ENCODE results near the gene LENG1.
A peak's percentile ranks its signal among the peaks of the same experiment; 100 is the strongest.

LENG1 gene

DNA sequence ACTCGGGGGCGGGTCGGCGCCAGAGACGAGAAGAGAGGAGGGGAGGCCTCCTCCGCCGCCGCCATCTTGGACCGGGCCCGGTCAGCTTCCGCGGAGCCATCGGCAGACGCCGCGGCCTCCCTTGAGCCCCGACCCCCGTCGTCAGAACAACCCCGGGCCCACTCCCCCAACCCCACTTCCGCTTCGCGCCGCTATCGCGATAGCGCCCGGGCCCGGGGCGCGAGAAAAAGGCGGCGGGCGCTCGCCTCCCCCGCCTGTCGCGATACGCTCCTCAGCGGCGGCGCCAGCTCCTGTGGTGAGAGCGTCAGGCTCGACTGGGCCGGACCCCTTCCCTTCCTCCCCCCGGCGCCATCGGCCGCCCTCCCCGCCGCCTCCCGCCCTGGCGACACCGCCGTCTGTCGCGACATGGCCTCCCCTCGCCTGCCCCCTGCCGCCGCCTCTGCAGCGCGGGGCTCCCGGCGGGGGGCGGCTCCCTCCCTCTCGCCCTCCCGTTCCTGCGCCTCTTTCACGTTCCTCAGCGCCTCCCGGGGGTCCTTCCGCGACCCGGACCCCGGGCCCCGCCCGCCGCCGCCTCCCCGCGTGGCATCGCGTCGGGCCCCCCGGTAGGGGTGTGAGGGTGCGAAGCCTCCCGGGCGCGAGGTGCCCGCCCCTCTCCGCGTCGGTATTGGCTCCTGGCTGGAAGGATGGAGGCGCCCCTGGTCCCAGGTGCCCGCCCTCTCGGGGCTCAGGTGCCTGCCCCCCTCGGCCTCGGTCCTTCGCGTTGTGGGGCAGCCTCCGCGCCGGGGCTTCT is 21.6 kb downstream of the LENG1 start, which contains the start of gene CNOT3 (continued):
- TF ChIP-seq, protein P1, sequence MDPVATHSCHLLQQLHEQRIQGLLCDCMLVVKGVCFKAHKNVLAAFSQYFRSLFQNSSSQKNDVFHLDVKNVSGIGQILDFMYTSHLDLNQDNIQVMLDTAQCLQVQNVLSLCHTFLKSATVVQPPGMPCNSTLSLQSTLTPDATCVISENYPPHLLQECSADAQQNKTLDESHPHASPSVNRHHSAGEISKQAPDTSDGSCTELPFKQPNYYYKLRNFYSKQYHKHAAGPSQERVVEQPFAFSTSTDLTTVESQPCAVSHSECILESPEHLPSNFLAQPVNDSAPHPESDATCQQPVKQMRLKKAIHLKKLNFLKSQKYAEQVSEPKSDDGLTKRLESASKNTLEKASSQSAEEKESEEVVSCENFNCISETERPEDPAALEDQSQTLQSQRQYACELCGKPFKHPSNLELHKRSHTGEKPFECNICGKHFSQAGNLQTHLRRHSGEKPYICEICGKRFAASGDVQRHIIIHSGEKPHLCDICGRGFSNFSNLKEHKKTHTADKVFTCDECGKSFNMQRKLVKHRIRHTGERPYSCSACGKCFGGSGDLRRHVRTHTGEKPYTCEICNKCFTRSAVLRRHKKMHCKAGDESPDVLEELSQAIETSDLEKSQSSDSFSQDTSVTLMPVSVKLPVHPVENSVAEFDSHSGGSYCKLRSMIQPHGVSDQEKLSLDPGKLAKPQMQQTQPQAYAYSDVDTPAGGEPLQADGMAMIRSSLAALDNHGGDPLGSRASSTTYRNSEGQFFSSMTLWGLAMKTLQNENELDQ (tag by site-specific recombination; IDR thresholded peaks at IDR 0.05; ENCODE audit: low read depth) = no peak
- peak; percentile 87 for TF ChIP-seq GLIS1 (tag by site-specific recombination; IDR thresholded peaks at IDR 0.05)
- TF ChIP-seq ZNF366 (tag by site-specific recombination; conservative IDR thresholded peaks at IDR 0.05) = no peak
- no peak for TF ChIP-seq ZSCAN4 (tag by site-specific recombination; IDR thresholded peaks at IDR 0.05)
- TF ChIP-seq ZNF202 (tag by site-specific recombination; IDR thresholded peaks at IDR 0.05; ENCODE audit: borderline replicate concordance) = no peak
- TF ChIP-seq ZNF26 (tag by site-specific recombination; IDR thresholded peaks at IDR 0.05) = no peak
- TF ChIP-seq ZNF544 (tag by site-specific recombination; IDR thresholded peaks at IDR 0.05) = no peak
- 0 out of 2 replicates have a peak, but pooled peaks have one; percentile 22 for TF ChIP-seq PRDM4 (tag by site-specific recombination; IDR thresholded peaks at IDR 0.05)
- TF ChIP-seq ZNF146 (tag by site-specific recombination; IDR thresholded peaks at IDR 0.05) = no peak
- no peak for TF ChIP-seq ZNF600 (tag by site-specific recombination; IDR thresholded peaks at IDR 0.05)
- TF ChIP-seq ZNF266 (tag by site-specific recombination; IDR thresholded peaks at IDR 0.05; ENCODE audit: low read depth) = no peak
- no peak for TF ChIP-seq ZNF548 (tag by site-specific recombination; IDR thresholded peaks at IDR 0.05)
- TF ChIP-seq, protein P2, sequence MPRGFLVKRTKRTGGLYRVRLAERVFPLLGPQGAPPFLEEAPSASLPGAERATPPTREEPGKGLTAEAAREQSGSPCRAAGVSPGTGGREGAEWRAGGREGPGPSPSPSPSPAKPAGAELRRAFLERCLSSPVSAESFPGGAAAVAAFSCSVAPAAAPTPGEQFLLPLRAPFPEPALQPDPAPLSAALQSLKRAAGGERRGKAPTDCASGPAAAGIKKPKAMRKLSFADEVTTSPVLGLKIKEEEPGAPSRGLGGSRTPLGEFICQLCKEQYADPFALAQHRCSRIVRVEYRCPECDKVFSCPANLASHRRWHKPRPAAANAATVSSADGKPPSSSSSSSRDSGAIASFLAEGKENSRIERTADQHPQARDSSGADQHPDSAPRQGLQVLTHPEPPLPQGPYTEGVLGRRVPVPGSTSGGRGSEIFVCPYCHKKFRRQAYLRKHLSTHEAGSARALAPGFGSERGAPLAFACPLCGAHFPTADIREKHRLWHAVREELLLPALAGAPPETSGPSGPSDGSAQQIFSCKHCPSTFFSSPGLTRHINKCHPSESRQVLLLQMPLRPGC (tag by site-specific recombination; IDR thresholded peaks at IDR 0.05) = no peak
- TF ChIP-seq ZNF707 (tag by site-specific recombination; IDR thresholded peaks at IDR 0.05) = no peak
- TF ChIP-seq, protein P3, sequence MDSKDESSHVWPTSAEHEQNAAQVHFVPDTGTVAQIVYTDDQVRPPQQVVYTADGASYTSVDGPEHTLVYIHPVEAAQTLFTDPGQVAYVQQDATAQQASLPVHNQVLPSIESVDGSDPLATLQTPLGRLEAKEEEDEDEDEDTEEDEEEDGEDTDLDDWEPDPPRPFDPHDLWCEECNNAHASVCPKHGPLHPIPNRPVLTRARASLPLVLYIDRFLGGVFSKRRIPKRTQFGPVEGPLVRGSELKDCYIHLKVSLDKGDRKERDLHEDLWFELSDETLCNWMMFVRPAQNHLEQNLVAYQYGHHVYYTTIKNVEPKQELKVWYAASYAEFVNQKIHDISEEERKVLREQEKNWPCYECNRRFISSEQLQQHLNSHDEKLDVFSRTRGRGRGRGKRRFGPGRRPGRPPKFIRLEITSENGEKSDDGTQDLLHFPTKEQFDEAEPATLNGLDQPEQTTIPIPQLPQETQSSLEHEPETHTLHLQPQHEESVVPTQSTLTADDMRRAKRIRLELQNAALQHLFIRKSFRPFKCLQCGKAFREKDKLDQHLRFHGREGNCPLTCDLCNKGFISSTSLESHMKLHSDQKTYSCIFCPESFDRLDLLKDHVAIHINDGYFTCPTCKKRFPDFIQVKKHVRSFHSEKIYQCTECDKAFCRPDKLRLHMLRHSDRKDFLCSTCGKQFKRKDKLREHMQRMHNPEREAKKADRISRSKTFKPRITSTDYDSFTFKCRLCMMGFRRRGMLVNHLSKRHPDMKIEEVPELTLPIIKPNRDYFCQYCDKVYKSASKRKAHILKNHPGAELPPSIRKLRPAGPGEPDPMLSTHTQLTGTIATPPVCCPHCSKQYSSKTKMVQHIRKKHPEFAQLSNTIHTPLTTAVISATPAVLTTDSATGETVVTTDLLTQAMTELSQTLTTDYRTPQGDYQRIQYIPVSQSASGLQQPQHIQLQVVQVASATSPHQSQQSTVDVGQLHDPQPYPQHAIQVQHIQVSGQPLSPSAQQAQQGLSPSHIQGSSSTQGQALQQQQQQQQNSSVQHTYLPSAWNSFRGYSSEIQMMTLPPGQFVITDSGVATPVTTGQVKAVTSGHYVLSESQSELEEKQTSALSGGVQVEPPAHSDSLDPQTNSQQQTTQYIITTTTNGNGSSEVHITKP (tag by site-specific recombination; IDR thresholded peaks at IDR 0.05) = no peak
- TF ChIP-seq ZNF394 (tag by site-specific recombination; IDR thresholded peaks at IDR 0.05; ENCODE audit: borderline replicate concordance) = no peak
- TF ChIP-seq GLI4 (tag by site-specific recombination; IDR thresholded peaks at IDR 0.05) = no peak
- TF ChIP-seq, protein P4, sequence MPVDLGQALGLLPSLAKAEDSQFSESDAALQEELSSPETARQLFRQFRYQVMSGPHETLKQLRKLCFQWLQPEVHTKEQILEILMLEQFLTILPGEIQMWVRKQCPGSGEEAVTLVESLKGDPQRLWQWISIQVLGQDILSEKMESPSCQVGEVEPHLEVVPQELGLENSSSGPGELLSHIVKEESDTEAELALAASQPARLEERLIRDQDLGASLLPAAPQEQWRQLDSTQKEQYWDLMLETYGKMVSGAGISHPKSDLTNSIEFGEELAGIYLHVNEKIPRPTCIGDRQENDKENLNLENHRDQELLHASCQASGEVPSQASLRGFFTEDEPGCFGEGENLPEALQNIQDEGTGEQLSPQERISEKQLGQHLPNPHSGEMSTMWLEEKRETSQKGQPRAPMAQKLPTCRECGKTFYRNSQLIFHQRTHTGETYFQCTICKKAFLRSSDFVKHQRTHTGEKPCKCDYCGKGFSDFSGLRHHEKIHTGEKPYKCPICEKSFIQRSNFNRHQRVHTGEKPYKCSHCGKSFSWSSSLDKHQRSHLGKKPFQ (tag by site-specific recombination; IDR thresholded peaks at IDR 0.05) = no peak
- TF ChIP-seq YY2 (tag by site-specific recombination; IDR thresholded peaks at IDR 0.05) = peak; percentile 80
- no peak for TF ChIP-seq ZNF37A (tag by site-specific recombination; IDR thresholded peaks at IDR 0.05)
- TF ChIP-seq ZNF324 (tag by site-specific recombination; IDR thresholded peaks at IDR 0.05) = 0 out of 2 replicates have a peak, but pooled peaks have one; percentile 39
- TF ChIP-seq, protein P5, sequence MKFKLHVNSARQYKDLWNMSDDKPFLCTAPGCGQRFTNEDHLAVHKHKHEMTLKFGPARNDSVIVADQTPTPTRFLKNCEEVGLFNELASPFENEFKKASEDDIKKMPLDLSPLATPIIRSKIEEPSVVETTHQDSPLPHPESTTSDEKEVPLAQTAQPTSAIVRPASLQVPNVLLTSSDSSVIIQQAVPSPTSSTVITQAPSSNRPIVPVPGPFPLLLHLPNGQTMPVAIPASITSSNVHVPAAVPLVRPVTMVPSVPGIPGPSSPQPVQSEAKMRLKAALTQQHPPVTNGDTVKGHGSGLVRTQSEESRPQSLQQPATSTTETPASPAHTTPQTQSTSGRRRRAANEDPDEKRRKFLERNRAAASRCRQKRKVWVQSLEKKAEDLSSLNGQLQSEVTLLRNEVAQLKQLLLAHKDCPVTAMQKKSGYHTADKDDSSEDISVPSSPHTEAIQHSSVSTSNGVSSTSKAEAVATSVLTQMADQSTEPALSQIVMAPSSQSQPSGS (tag by site-specific recombination; IDR thresholded peaks at IDR 0.05; ENCODE audit: low read depth) = no peak
